ENCODE results near the gene TSPAN15.

The TSPAN15 gene

GRCh38 chr10:69408318-69409175, 42.7 kb upstream of the TSPAN15 start (continued):
- TF ChIP-seq PBX3 (CRISPR knock-in tag; IDR thresholded peaks at IDR 0.05) (peak; percentile 71; the same call in 1 of the 2 replicates), ZNF48 (tag by site-specific recombination; IDR thresholded peaks at IDR 0.05) (no peak), SETDB1 (IDR thresholded peaks at IDR 0.05; ENCODE audit: insufficient read length, low read length) (no peak), WT1 (tag by site-specific recombination; IDR thresholded peaks at IDR 0.05) (peak; percentile 51; the same call in 1 of the 2 replicates), ZNF747 (tag by site-specific recombination; IDR thresholded peaks at IDR 0.05) (no peak), ZSCAN16 (tag by site-specific recombination; IDR thresholded peaks at IDR 0.05) (no peak), ZSCAN4 (tag by site-specific recombination; IDR thresholded peaks at IDR 0.05) (no peak), ZNF624 (tag by site-specific recombination; IDR thresholded peaks at IDR 0.05) (no peak), ZNF707 (tag by site-specific recombination; IDR thresholded peaks at IDR 0.05) (no peak), ZNF23 (tag by site-specific recombination; IDR thresholded peaks at IDR 0.05; ENCODE audit: borderline replicate concordance) (no peak), KLF17 (tag by site-specific recombination; IDR thresholded peaks at IDR 0.05) (peak; percentile 18; the same call in 1 of the 2 replicates), ZNF792 (tag by site-specific recombination; IDR thresholded peaks at IDR 0.05) (no peak), ZSCAN5A (tag by site-specific recombination; IDR thresholded peaks at IDR 0.05) (no peak), ZNF488 (tag by site-specific recombination; IDR thresholded peaks at IDR 0.05) (no peak), GLI4 (tag by site-specific recombination; IDR thresholded peaks at IDR 0.05) (no peak), ZFHX2 (tag by site-specific recombination; conservative IDR thresholded peaks at IDR 0.05) (peak; percentile 56), ZBTB17 (tag by site-specific recombination; IDR thresholded peaks at IDR 0.05) (peak; percentile 39), HIC1 (tag by site-specific recombination; IDR thresholded peaks at IDR 0.05) (peak; percentile 99), ZNF791 (tag by site-specific recombination; IDR thresholded peaks at IDR 0.05) (no peak), ZSCAN30 (tag by site-specific recombination; IDR thresholded peaks at IDR 0.05) (peak; percentile 58), FEZF1 (tag by site-specific recombination; IDR thresholded peaks at IDR 0.05) (no peak), ZNF423 (tag by site-specific recombination; IDR thresholded peaks at IDR 0.05) (no peak)
- TF ChIP-seq, protein P1, sequence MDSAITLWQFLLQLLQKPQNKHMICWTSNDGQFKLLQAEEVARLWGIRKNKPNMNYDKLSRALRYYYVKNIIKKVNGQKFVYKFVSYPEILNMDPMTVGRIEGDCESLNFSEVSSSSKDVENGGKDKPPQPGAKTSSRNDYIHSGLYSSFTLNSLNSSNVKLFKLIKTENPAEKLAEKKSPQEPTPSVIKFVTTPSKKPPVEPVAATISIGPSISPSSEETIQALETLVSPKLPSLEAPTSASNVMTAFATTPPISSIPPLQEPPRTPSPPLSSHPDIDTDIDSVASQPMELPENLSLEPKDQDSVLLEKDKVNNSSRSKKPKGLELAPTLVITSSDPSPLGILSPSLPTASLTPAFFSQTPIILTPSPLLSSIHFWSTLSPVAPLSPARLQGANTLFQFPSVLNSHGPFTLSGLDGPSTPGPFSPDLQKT (IDR thresholded peaks at IDR 0.05; ENCODE audit: borderline replicate concordance, low read depth, low read length): no peak
- TF ChIP-seq, protein P2, sequence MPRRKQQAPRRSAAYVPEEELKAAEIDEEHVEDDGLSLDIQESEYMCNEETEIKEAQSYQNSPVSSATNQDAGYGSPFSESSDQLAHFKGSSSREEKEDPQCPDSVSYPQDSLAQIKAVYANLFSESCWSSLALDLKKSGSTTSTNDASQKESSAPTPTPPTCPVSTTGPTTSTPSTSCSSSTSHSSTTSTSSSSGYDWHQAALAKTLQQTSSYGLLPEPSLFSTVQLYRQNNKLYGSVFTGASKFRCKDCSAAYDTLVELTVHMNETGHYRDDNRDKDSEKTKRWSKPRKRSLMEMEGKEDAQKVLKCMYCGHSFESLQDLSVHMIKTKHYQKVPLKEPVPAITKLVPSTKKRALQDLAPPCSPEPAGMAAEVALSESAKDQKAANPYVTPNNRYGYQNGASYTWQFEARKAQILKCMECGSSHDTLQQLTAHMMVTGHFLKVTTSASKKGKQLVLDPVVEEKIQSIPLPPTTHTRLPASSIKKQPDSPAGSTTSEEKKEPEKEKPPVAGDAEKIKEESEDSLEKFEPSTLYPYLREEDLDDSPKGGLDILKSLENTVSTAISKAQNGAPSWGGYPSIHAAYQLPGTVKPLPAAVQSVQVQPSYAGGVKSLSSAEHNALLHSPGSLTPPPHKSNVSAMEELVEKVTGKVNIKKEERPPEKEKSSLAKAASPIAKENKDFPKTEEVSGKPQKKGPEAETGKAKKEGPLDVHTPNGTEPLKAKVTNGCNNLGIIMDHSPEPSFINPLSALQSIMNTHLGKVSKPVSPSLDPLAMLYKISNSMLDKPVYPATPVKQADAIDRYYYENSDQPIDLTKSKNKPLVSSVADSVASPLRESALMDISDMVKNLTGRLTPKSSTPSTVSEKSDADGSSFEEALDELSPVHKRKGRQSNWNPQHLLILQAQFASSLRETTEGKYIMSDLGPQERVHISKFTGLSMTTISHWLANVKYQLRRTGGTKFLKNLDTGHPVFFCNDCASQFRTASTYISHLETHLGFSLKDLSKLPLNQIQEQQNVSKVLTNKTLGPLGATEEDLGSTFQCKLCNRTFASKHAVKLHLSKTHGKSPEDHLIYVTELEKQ (tag by site-specific recombination; IDR thresholded peaks at IDR 0.05; ENCODE audit: borderline replicate concordance): no peak
- TF ChIP-seq, protein P3, sequence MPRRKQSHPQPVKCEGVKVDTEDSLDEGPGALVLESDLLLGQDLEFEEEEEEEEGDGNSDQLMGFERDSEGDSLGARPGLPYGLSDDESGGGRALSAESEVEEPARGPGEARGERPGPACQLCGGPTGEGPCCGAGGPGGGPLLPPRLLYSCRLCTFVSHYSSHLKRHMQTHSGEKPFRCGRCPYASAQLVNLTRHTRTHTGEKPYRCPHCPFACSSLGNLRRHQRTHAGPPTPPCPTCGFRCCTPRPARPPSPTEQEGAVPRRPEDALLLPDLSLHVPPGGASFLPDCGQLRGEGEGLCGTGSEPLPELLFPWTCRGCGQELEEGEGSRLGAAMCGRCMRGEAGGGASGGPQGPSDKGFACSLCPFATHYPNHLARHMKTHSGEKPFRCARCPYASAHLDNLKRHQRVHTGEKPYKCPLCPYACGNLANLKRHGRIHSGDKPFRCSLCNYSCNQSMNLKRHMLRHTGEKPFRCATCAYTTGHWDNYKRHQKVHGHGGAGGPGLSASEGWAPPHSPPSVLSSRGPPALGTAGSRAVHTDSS (tag by site-specific recombination; IDR thresholded peaks at IDR 0.05): no peak
